Left renal cortex interstitium (tissue), 4 donors: ENCODE measurements around the gene PKNOX2. TPM values are rescaled to one million over a fixed set of nuclear protein-coding genes. Genes with fewer than 3 reads are reported as not detected.

ENCODE experiments used
- DNase-seq, 4 donors: peaks; one replicate each; pipeline ENCODE4 v3.0.0-alpha.2; 2013; ENCODE audit warnings: low read depth in 4 of 4, low spot score in 2 of 4, missing footprints in 1 of 4
- polyA plus RNA-seq, 4 donors: library from polyadenylated mRNA; unstranded; fragments of 120-200 nt; gene quantifications; one replicate each; pipeline ENCODE4 v1.2.1, GENCODE V29; 2013; ENCODE audit not compliant: insufficient read length in 4 of 4

The PKNOX2 gene
- polyA plus RNA-seq, 4 donors: 13.4 to 15.1 (median 14.4) TPM

DNA sequence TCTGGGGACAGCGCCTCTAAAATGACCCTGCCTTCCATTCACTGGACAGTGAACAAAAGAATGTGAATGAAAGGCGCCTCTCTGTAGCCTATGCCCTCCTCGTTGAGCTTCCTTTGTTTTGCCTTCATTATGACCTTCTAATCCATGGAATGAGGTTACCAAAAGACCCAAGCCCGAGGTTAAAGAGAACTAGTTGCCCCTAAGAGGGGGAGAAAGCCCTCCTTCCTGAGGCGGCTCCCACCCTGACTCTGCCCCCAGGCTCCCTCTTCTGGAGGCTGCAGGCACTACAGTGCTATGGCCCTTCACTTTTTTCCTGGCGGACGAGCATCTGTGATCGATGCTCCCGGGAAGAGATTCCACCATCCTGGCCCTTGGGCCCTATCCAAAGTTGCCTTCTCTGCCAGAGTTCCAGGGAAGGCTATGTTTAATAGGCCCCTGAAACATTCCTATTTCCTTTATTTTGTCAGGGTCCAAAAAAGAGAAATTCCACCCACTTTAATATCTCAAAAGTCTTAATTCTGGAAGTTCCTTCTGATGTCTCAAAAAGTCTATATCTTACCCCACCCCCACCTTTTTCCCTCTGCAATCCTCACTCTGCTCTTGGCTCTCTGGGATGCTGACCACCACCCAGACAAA lies 184.2 kb downstream of the PKNOX2 start:
- no peak for DNase-seq

DNA sequence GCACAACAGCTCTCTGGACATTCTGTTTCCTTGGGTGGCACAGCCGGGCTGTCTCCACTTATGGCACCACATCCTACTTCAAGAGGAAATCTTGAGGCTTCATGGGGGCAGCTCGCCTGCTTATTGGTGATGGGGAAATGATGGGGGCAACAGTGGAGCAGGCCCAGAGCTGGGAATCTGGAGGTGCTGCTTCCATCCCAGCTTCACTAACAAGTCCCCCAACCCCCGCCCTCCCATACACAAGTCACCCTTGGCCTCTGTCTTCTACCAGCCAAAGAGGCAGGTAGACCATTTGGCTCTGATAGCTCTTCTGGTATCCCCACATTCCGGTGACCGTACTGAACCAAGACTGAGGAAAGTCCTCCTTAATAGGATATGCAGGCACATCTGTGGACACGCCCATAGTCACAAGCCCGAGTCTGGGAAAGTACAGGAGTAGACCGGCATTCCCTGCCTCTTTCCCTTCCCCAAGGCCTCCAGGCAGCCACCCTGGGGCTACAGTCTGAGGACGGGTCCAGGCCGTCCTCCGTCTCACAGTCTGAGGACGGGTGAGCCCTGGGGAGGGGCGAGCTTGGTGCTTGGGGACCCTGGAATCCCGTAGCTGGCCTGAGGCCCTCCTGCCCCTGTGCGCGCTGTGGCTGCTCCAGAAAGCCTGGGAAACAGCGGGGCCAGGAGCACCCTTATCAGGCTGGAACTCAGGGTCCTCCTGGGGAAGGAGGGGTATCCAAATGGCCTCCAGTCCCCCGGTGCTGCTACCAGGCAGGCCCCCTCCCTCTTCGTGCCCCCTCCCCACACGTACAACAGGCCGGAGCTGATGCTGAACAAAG lies 185.9 kb downstream of the PKNOX2 start:
- DNase-seq: no peak

DNA sequence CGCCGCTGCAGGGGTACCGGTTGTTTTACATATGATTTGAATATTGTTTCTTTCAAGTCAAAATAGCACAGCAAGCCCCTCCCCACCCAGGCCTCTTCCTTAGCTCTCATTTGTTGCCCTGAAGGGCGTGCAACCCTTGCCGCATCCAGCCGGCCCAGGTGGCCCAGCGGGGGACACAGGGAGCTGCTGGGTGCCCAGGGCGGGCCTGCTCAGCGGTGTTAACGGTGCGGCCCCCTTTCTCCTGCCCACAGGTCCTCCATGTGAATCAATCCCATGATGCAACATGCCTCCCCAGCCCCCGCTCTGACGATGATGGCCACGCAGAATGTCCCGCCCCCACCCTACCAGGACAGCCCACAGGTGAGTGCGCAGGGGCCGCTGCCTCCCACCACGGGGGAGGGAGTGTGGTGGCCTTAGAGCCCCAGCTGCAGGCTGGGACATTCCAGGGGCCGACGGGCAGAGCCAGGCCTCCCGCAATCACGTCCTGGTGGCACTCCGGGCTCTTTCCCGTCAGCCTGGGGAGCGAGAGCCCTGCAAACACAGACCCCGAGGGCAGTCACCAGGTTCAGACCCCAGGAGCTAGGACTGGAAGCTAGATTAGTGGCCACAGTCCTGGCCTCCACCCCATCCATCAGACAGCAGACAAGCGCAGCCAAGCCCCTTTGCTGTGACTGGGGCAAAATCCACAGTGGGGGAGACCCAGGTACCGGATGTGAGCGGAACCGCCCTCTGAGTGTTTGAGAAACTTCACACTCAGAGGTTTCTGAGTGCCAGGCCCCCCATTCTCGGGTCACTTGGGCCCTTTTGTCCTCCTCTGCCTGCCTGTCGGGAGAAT lies 186.7 kb downstream of the PKNOX2 start:
- DNase-seq: no peak

DNA sequence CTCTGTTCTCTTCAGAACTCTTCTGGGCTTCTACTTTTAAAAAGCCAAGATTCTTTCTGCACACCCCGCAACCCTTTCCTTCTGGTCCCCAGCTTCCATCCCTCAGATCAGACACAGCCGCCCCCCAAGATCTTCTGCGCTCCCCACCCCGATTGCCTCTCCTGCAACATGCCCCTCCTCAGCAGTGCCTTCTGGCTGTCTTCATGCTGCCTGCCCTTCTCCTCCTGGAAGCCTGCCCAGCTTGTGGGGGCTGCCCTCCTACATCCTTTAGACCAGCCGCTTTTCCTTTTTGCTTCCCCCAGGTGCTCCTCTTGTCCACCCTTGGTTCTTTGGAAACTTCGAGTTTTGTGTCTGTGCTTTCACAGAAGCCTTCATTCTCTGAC lies 187.3 kb downstream of the PKNOX2 start:
- DNase-seq: no peak

DNA sequence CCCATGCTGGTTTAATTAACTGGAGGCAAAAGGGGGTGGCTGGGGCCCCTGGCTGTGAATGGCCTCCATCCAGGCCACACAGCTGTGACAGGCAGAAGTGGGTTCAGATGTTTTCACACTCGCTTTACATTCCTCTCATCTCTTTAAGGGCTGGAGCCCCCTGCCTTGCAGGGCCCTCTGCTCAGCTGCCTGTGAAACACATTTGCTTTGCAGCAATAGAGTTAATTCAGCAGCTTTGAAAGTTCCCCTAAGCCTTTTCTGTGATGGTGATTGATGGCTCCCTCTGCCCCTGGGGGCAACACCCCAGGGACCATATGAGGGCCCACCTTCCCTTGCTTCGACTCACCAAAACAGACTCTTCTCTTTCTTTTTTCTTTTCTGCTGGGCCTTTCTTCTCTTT lies 192.2 kb downstream of the PKNOX2 start:
- no peak for DNase-seq

DNA sequence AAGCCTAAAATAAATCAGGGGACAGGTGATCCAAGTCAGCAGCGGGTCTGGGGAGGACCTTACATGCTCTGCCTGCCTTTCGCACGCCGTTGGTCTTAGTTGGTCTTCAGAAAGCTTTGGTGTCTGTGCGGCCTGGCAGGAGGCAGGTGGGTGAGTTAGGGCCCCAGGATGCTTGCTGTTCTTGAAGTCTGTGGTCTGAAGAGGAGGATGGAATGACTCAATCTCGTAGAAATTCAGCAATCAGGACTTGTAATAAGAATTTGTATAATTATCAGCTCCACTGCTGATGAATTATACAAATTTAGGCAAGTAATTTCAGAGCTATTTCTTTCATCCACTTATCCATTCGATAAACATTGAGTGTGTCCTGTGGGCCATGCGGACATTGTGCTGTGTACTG lies 193.0 kb downstream of the PKNOX2 start:
- no peak for DNase-seq

DNA sequence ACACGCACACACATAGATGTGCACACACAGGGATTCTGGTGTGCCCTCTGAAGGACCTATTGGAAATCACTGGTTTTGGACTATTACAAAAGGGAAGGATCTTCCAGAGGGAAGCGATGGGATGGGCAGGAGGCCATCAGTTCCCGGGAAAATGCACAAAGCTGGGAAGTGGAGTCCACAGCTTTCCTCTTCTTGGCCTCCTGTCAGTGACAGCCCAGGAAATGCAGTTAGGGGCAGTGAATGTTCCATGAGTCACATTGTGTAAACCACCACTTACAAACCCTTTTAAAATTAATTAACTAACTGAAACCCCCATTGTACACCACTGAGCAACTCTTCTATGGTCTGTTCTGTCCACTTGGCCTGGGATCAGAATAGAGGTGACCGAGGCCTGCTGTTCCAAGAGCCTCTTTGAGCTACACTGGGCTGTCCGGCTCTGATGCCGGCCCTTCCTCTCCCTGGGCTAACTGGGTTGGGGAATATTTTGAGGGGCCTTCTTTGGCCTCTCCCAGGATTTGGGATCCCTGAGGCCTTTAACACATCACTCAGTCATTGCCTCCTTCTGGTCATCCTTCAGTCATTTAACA lies 193.8 kb downstream of the PKNOX2 start:
- DNase-seq: no peak

DNA sequence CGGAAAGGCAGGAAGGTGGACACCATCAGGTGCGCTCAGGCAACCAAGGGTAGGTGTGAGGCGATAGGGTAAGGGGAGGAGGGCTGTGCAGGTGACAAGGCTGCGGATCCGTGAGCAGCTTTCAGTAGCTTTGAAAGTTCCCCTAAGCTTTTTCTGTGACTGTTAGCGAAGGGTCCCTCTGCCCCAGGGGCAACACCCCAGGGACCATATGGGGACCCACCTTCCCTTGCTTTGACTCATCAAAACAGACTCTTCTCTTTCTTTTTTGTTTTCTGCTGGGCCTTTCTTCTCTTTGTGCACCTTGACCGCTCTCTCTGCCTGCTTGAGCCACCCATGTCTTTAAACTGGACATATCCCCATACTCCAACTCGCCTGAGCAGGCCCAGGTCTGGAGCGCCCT lies 194.6 kb downstream of the PKNOX2 start:
- DNase-seq: no peak

DNA sequence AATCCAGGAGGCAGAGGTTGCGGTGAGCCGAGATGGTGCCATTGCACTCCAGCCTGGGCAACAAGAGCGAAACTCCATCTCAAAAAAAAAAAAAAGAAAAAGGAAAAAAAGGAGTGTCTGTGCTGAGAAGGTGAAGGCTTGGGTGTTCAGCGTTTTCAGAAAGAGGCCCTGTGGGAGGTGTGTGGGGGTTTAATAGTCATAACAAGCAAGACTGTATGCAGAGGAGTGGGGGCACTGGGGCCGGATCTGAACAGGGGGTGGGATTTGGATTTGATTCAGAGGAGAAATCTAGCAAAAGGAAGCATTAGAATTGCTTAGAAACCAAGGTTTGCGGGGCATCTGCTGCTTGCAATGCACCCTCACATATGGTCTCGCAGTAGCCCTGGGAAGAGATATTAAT lies 195.5 kb downstream of the PKNOX2 start:
- no peak for DNase-seq

DNA sequence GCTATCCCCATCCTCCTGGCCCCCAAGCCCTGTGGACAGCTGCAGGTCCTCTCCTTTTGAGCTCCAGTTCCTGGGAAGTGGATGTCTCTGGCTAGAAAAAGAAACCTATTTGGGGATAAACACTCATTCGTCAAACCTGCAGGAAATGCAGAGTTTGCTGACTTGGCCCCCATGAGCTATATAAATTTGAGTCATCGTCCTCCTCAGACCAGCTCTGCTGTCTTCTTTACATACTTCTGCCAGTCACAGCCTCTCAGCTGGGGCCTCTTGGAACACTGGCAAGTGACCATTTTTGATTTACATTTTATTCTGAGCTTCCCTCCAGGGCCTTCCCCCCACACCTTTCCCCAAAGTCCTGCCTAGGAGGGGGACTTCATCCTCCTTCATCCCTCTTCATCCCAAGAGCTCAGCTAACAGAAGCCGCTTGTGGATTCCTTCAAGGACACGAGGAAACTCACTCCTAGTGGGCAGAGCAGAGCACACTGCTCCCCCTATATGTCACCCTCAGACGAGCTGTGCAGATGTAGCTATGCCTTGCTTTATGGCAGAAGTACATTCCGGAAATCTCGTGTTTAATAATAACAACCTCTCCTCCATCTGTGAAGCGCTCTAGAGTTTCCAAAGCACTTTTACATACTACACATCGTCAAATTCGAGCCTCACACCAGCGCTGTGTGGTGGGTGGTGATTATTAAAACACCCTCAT lies 199.7 kb downstream of the PKNOX2 start:
- DNase-seq: no peak

DNA sequence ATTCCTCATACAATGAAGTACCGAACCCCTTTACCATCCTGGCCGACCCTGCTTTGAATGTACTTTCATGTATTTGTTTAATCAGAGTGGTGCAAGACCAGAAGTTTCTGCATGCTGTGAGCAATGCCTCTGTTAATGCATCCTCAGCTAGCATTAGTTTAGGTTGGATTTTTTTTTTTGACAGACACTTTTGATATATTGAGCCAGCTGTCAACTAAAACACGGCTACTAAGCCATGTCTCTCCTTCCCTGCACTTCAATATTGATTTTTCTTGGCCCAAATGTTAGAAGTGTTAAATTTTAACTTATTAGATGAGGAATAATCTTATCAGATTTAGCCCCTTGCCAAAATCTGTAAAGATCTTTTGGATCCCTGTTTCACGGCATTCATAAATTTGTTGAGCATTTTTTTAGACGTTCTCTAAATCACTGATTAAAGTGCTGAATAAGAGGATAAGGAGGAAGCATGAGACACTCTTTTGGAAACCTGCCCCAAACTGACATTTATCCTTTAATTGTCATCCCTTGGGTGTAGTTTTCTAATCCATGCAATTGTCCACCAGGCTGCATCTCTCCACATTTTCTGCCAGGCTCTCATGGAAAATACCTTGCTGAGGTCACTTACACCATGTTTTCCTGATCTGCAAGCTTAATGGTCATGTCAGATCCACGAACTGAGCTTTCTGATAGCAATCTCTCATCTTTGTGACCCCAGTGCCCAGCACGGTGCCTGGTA lies 200.8 kb downstream of the PKNOX2 start:
- DNase-seq: no peak

DNA sequence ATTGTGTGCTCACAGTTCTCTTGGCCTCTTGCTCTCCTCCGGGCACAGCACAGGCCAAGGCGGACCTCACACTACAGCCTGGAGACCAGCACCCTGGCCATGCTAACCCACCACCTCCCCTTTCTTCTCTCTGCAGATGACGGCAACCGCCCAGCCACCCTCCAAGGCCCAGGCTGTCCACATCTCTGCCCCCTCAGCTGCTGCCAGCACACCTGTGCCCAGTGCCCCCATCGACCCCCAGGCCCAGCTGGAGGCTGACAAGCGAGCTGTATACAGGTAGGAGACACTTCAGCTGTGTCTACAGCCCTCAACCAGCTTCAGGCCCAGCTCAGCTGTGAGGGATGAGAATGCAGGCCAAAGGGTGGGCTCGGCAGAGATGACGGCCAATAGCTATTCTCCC lies 203.2 kb downstream of the PKNOX2 start:
- no peak for DNase-seq

DNA sequence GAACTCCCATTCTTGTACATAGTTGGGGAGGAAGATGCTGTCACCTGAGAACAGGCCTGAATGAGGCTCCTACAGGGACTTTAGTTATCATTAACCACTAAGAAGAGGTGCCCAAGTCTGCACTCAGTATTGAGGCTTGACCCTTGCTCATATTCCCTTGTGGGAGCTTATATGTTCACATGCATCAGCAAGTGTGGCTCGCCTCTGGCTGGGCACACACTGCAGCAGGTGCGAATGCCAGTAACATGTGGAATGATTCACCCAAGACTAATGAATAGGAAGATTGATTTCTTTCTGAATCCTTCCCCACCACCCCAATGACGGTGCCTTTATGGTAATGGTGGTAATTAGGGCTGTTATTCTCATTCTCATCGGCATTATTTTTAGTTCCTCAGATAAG lies 204.2 kb downstream of the PKNOX2 start:
- no peak for DNase-seq

DNA sequence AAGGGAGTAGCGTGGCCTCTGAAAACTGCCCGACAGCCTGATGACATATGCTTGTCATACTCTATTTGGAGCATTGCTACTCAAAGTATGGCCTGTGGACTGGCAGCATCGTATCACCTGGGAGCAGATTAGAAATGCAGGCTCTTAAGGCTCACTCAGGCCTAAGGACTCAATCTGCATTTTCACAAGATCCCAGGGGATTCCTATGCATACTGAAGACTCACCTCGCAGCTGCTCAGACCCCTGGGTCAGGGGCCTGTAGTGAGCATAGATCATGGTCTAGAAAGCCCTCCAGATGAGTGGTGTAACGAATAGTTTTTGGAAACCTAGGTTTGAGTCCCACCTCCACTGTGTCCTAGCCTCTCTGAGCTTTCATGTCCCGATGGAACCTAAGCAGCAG lies 205.3 kb downstream of the PKNOX2 start:
- DNase-seq: no peak

DNA sequence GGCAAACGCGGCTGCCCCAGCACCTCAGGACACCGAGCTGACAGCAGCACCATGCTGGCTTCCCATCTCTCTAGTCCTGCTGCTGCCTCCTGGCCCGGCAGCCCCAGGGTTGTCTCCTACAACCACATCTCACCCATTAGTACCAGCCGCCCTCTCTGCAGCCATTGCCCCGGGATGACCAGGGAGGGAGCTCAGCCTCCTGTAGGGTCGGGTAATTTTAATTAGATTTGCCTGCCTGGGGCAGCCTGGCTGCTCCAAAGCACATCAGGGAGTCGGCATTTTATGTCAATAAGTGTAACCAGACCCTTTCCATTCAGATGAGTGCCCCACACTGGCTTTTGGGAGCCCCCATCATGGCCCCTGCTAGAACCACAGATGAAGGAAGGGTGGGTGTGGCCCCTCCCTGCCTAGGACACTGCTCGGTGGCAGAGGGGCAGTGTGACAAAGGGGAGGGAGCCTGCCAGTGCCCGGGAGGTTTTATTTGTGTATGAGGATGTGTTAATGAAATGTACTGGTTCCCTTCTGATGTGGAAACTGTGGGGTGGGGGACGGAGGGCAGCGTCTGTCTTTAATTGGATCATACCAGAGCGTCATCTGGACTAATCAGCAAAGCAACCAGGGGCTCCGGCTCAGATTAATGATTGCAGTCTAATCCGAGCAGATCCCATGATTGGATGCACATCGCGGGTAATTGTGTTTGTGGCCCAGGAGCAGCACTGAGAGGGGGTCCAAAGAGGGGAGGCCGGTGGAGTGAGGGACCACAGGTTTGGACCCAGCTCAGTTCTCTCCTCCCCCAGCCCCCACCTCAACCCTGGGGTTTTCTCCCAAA lies 206.2 kb downstream of the PKNOX2 start:
- no peak for DNase-seq

DNA sequence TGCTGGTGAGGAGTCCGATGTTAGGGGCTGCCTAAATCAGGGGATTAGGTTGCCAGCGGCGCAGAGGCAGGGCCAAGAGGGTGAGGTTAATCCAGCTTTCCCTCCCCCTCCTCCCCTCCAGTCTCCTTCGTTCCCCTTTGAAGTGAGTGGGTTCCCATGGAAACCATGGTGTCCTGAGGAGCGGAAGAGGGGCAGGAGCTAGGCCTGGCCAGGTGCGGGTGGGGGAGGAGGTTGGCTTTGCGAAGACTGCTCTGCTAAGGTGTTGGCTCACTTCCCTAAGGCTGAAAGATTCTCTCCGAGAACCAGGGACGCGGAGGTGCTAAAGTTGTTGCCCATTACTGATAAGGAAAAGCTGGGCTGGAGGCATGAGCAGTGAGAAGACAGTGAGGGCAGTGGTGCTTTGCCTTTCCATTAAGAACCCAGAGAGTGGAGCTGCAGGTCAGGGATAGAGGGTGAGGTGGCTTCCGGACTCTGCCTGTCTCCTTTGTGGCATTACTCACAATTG lies 206.9 kb downstream of the PKNOX2 start:
- DNase-seq: no peak

DNA sequence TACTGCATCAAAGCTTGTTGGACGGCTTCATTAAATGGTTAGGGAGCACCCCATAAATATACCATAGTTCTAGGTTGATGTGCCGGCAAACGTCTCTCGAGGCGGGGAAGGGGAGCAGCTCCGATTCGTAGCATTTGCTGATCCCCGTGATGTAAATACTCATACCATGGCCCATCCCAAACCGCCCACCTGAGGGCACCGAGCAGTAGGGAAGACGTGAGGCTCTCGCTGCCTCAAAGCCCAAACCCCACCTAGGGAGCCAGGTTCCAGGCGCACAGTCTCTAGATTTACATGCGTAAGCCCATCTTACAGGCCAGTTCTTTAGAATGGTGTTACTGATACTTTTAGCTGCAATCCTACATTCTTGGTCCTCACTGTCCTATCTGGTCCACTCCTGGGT lies 207.5 kb downstream of the PKNOX2 start:
- no peak for DNase-seq

DNA sequence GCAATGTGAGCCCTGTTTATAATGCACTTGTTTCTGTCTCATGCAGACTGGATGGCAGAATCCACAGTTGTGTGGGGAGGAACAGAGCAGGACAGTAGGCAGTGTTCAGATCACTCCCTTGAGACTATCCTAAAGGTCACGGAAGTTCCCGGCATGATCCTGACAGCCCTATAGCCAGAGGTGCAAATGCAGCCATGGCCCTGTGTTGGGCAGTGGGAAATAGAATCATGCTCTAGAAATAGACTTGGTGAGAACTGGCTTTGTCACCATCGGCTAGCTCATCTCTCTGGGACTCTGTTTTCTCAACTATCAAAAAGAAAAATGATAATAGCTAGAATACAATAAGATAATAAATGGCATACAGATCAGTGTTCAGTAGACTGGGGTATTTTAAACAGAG lies 208.4 kb downstream of the PKNOX2 start:
- no peak for DNase-seq
